Measurements from ENCODE around the gene LOXHD1.

The LOXHD1 gene

DNA sequence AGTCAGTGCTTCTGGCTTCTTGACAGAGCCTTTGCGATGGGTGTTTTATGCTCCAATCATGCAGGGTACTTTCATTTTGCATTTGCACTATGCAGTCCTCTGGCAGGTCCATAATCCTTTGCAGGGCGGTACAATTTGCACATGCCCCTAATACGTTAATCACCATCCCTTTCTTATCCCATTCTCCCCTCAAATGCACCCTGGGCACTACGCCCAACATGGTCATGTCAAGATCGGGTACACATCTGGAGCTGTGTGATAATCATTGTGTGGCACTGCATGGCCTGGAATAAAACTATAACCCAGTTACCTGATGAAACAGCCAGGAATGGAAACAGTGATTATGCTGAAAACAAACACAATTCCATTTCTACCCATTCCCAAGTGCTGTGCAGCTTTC, 27.7 kb downstream of the LOXHD1 start:
- no peak for DNase-seq (ENCODE audit: low spot score)

DNA sequence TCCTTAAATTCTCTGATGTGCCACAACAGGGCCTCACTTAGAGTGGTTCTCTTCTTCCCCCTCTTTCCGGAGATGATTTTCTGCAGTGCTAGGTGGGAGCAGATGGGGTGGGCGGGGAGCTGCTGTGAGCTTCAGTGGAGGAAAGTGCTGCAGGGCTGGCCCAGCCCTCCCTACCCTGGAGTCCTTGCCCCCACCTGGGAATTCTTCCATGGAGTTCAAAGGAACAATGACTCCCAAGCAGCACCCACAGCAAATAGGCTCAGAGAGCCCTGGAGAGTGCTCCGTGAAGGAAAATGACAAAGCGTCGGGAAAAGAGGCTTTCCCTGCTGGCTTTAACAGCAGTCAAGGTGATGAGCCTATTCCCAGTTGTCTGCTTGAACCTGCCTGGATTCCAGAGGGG, 28.8 kb downstream of the LOXHD1 start:
- DNase-seq (ENCODE audit: low spot score): no peak

DNA sequence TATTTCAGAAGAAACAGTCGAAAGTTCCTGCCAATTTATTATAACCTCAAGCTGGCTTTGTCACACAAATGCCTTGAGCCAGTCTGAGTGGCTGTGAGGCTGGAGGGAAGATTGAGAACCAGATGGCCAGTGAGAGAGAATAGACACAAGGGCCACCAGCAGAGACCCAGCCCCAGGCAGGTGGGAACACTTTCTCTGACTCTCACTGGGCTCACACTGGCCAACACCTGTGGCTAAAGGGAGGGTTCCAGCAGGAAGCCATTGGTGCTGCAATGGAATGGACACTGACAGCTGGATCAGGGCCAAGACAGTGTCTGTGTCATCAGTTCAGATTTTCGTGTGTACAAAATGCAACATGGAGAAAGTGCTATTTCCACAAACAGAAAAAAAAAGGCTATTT, 29.9 kb downstream of the LOXHD1 start:
- DNase-seq (ENCODE audit: low spot score): no peak

DNA sequence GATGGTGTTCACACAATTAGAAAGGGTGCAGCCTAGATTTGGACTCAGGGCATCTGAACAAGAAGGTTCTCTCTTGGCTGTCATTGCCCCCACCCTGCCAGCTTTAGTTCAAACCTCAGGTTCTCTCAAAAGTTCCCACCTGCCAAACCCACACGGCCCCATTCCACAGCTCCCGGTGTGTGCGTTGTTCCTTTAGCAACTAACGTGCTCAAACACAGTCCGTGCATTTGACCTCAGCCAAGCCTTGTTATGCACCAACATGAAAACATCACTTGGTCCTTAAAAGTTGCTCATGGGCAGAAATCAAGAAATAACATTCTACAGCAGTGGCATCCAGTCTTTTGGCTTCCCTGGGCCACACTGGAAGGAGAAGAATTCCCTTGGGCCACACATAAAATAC, 32.0 kb downstream of the LOXHD1 start:
- no peak for DNase-seq (ENCODE audit: low spot score)

DNA sequence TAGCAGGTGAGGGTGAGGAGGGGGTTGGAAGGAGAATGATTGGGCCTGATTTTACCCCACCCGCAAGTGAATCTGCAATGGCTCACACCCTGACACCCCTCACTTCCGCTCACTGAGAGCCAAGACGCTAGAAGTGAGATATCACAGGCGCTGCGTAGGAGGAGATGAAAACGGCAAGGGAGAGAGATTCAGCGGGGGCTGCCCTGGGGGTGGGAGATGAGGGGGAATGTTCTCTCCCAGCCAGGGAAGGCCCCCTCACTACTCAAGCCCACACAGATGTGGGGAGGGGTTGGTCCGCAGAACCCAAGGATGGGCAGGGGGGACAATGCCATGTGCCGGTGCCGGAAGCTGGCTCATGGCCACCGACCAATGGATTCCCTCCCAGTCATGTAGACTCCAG, 32.9 kb downstream of the LOXHD1 start:
- no peak for DNase-seq (ENCODE audit: low spot score)

DNA sequence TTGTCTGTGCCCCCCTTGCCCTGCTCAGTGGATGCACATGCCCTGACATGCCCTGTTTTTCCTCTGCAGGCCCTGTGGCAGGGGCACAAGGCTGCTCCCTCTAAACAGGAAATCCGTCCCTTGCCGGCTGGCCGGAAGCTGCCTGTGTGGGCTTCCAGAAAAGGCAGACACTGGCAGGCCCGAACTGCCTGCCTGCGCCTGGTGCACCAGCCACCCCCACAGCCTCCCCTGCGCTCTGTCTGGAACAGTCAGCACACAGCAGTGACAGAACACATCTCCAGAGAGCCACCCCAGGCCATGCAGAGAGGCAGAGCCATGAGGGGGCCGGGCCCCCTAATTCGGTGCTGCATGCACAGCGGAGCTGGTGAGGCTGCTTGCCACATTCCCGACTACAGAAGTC, 33.5 kb downstream of the LOXHD1 start:
- no peak for DNase-seq (ENCODE audit: low spot score)

DNA sequence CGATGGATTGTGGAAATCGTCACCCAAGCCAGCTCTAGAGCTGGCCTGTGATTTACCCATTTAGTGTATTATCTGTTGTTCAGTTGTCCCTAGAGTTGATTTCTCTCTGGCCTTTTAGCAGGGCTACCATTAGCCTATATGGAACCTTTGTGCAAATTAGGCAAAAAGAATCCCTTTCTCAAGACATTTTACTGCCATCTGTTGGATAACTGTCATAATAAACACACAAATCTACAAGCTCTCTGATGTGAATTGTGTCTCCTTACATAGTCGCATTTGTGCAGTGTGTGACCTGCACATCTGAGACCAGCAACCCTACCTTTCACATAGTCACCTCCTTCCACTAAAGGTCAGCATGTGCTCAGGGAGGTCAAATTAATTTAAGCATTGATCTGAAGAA, 34.0 kb downstream of the LOXHD1 start:
- DNase-seq (ENCODE audit: low spot score): no peak

DNA sequence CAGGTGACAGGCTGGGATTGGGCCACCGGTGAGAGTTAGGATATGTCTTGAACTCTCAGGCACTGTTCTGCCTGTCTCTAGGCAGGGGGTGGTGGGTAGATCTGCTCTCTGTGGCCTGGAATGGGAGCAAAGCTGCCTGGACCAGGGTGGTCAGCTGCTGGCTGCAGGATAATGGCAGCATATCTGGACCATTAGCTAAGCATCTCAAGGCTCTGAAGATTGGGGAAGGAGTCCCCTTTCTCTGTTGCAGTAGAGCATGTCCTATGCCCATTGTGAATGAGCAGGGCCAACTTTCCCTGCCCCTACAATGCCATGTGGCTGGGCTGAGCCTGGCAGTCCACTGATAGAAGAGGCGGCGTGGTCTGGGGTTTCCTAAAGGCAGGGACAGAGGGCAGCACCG, 34.6 kb downstream of the LOXHD1 start:
- no peak for DNase-seq (ENCODE audit: low spot score)

DNA sequence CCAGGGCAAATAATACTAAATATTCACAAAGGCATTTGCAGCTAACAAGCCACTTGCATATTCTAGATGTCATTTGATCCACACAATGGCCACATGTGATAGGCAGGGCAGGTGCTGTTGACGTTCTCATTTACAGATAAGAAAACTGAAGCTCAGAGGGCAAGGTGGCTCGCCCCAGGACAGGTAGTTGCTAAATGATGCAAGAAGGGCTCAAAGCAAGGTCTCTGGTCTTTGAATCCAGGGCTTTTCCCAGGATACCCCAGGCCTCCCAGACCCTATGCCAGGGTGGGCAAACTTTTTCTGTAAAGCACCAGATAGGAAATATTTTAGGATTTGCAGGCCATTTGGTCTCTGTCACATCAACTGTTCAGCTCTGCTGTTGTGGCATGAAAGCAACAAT, 35.1 kb downstream of the LOXHD1 start:
- DNase-seq (ENCODE audit: low spot score): no peak

DNA sequence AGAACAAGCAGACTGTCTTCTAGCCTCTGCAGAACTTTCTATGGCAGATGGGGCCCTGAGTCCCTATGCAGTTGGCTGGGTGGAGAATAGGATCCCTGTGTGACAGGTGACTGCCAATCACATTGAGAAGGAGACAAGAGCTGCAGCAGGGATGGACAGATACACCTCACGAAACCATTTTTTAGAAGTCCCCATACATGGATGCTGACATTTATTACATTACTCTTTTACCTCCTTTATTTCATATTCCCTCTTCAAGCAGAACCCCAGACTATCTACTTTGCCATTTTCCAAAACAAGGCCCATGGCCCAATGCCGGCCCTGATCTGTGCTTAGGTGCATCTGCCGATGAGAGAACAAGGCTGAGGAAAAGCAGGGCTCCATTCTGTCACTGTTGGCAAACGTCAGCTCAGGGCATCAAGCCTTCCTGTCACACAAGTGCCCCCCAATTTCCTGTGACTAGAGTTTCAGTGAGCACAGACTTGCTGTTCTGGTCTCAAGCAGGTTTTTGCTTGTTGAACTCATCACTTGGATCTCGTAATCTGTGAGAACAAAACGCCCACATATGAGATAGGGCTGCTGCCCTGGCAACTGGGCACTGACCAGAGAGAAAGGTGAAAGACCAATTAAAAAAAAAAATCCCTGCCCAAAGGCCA, 35.8 kb downstream of the LOXHD1 start:
- DNase-seq (ENCODE audit: low spot score): no peak

DNA sequence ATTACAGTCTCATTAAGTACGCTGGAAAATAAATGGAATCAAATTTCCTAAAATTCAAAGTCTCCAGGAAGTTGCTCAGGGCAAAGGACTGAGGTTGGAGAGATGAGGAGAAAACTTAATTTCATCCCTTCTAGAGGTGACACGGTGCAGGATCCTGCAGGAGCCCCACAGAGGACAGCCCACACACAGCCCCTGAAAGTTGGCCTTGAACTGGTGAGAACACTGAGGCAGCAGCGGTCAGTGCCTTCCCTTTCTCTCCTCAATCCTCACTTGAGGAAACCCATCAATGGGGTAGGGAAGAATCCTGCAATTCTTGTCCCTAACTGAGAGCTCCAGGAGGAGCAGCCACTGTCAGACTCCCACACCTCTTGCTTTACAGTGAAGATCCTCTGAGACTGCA, 37.5 kb downstream of the LOXHD1 start:
- DNase-seq (ENCODE audit: low spot score): no peak

DNA sequence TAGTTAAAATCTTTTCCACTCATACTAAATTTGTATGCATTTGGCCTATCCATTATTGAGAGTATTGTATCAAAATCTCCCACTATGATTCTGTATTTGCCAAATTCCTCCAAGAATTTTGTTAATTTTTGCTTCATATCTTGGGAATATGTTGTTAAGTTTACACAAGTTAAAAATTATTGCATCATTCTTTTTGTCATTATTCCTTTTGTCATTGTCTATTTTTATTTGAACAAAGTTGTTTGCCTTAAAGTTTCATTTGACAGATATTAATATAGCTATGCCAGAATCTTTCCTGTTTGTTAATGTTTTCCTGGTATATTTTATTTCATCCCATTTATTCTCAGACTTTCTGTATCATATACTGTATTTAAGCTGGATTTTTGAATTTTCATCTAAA, 41.3 kb downstream of the LOXHD1 start:
- DNase-seq (ENCODE audit: low spot score): no peak

DNA sequence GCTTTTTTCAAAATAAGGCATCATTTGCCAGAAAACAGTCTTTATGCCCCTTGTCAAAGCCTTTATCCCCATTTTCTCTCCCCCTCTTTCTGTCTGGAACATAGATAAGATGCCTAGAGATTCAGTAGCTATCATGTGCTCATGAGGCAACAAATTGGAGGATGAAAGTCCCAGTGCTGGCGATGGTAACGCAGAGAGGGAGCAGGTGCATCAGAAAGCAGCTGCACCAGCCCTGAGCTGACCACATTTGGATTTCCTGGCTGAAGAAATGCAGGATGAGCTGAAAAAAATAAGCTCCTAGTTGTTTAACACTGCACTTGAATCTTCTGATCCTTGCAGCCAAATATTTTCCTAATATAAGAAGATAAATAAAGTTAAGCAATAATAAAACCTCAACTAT, 48.0 kb downstream of the LOXHD1 start:
- DNase-seq (ENCODE audit: low spot score): no peak

DNA sequence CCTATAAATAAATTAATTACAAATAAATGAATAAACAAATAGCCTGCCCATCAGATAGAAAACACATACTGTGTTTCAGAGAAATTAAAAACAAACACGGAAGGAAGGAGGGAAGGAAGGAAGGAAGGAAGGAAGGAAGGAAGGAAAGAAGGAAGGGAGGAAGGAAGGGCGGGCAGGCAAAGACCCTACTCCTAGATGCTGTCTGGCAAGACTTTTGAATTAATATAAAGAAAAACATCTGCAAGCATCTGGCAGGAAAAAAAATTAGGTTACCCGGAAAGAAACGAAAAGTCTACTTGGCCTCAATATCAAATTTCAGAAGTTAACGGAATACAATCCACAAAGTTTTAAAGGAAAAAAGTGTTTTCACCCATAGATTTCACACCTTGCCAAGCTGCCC, 49.1 kb downstream of the LOXHD1 start:
- no peak for DNase-seq (ENCODE audit: low spot score)

DNA sequence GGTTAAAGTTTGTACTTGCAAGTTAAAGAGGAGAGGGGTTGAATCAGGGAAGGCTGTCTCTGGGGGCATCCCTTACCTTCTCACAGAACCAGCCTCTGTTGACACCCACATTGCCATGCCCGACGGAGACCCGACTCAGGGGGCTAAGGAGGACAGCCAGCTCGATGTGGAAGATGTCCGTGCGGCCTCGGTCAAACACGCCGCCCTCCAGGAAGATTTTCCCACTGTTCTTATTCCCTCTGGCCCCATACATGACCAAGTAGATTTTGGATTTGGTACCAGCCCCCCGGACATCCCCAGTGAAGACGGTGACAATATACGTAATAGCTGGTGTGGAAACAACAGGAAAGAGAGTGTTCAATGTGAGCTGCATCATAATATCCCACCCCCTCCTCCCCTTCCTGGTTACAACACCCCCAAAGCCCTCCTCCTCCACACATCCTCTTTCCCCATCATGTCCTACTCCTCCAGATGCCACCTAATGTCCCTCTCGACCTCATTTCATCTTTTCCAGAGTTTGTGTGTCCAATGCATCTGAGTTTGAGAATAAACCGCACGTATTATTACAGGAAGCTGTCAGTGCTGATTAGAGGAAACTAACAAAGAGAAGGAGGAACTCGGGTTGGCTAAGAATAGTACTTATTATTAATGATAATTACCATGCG, 55.7 kb downstream of the LOXHD1 start:
- DNase-seq (ENCODE audit: low spot score): no peak

DNA sequence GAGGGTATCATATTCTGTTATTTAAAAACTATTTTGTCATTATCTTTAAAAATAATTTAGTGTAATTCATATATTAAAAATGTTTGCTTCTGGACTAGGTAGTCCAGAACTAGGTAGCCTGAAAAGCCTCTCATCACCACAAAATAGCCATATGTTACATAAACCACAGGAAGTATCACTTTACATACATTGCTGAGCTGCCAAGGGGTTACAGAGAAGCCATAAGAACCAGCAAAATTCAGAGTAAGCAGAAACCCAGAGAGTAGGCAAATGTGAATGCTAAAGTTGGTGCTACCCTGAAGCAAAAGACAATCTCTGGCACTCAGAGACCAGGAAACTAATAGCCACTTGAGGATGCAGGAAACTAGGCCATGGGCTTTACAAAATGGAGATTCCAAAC, 60.9 kb downstream of the LOXHD1 start:
- no peak for DNase-seq (ENCODE audit: low spot score)

DNA sequence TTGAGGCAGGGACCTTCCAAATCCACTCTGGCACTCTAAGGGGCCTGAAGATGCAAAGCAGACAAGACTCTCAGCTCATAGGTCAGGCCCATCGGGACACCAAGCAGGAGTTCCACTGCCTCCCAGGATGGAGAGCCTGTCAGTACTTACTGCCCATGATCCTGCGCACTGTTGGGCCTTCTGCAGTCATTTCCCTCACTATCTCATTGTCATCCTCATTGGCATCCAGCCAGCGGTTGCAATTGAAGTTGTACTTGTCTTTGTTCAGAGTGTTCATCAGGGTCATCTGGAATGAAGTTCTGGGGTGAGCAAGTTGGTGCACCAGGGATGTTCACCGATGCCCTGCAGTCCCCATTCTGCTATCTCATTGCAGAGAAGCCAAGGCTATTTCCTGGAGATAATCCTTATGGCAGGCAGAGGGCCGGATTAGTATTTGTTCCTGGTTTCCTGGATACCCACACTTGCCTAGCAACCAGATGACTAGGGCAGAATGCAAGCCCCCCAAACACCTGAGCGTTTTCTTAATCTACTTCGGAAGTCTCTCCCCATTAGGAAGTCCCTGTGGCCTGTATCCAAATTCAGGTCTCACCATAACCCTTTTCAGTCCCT, 65.1 kb downstream of the LOXHD1 start:
- no peak for DNase-seq (ENCODE audit: low spot score)

DNA sequence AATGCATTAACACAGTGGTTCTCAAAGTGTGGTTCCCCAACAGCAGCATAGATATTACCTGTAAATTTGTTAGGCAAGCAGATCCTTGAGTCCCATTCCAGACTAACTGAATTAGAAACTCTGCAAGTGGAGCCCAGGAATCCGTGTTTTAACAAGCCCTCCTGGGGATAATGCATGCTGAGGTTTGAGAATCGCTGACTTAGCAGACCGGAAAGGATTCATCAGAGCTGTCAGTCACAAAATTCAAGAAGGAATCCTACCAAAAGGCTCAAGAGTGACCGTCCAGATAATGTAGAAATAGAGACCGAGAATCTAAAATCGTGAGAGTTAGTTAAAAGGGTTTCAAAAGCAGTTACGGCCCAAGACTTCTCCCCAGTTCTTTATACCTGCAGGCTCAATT, 66.9 kb downstream of the LOXHD1 start:
- no peak for DNase-seq (ENCODE audit: low spot score)

DNA sequence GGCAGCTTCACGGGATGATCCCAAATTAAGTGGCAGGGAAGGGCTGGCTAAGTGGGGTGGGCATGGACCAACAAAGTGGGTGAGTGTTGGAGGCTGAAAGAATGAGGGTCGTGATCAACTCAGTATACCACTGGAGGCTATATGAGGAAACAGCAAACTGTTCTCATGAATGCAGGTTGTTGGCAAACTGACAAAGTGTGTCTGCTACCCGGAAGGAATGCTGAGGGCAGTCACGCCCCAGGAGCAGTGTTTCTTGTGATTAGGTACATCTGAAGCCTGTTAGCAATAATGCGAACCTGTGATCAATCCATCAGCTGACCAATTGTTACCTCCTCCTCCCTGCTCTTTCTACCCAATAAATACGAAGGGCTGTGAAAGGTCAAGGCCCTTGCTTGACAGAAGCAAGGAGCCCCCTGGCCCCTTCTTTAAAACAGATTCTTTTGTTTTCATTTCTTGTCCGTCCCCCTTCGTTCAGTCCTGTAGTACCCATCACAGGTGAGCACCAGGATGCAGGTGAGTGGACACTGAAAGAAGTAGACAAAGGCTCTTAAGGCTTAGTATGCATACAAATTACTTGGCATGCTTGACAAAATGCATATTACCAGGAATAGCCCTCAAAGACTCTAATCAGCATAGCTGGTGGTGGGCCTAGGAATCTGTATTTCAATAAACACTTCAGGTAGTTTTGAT, 67.9 kb downstream of the LOXHD1 start:
- DNase-seq (ENCODE audit: low spot score): no peak

DNA sequence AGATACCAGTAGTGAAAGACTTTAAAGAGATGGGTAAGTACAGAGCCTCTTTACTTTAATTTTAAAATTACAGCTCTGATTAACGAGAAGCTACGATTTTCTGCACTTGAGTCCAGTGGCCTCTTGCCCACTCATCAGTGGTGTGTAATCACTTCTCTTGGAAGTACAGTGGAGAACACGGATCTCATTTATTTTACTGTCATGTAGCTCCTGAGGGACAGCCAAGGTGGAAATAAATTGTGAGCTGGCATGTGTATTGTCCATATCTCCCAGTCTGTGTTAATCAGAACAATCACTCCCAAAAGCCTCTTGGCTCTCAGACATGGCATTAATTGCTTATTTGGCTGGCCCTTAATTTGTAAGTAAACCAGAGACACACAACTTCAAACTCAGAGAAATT, 69.4 kb downstream of the LOXHD1 start:
- DNase-seq (ENCODE audit: low spot score): no peak

DNA sequence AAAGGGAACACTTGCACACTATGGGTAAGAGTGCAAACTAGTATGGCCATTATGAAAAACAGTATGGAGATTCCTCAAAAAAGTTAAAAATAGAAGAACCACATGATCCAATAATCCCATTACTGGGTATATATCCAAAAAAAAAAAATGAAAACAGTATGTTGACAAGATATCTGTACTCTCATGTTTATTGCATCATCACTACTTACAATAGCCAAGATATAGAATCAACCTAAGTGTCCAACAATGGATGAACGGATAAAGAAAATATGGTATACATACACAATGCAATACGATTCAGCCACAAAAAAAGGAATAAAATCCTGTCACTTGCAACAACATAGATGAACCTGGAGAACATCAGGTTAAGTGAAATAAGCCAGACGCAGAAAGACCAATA, 73.3 kb downstream of the LOXHD1 start:
- no peak for DNase-seq (ENCODE audit: low spot score)

DNA sequence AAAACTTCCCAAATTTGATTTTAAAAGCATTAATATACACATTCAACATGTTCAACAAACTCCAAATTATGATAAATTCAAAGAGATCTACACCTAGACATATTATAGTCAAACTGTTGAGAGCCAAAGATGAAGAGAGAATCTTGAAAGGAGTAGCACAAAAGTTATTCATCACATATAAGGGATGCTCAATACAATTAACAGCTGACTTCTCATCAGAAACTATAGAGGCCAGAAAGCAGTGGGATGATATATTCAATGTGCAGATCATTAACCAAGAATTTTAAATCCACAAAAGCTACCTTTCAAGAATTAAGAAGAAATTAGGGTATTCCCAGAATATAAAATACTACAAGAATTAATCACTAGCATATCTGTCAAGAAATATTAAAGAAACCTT, 75.4 kb downstream of the LOXHD1 start:
- no peak for DNase-seq (ENCODE audit: low spot score)

DNA sequence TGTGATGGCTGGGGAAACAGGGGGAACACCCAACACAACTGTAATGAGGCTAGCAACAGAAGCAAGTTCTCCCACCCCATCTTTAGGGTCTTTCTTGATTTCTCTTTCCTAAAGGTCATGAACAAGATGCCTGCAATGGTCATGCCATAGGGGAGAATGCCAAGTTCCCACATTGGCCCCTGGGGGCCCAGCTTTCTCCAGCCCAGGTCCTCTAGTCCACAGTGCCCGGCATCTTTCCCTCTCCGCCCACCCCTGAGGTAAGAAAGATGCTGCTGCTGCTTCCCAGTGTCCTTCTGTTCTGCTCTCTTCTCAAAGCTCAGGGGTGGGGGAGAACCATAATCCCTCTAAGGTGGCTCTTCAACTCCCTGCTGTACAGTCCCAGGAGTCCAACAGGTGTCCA, 78.0 kb downstream of the LOXHD1 start:
- no peak for DNase-seq (ENCODE audit: low spot score)

Measured in ecto neural progenitor cell (in vitro differentiated cells).